Measurements from ENCODE around the gene LXN. TPM values are rescaled to one million over a fixed set of nuclear protein-coding genes. Genes with fewer than 3 reads are reported as not detected.

Gene LXN, protein sequence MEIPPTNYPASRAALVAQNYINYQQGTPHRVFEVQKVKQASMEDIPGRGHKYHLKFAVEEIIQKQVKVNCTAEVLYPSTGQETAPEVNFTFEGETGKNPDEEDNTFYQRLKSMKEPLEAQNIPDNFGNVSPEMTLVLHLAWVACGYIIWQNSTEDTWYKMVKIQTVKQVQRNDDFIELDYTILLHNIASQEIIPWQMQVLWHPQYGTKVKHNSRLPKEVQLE
- 70.6 TPM for total RNA-seq (ENCODE audit: unreplicated experiment)
- long read RNA-seq, transcript LXN-201 (6 exons, 1,116 nt), result major isoform, 49 of 53 reads
- long read RNA-seq, partial matches to known transcripts, result 2 of 53 reads
- long read RNA-seq, other reads (novel, unspliced or antisense), result 2 of 53 reads

GRCh38 chr3:158672215-158673176, at the start of gene LXN:
Gene LXN, minus strand, starts transcription at chr3:158672648. Its CDS starts 170 bp downstream, at chr3:158672478.
- Mint-ChIP-seq H3K36me3 (ENCODE audit: low read depth, unreplicated experiment) (peaks cover 16% of the 10 kb centered on the region), H3K27ac (ENCODE audit: unreplicated experiment) (peak within 1 kb of the TSS; percentile 95), H3K27me3 (ENCODE audit: unreplicated experiment) (peaks cover 3% of the 10 kb centered on the region), H3K4me3 (ENCODE audit: unreplicated experiment) (peak within 1 kb of the TSS; percentile 92), H3K4me1 (ENCODE audit: unreplicated experiment) (peaks cover 19% of the 10 kb centered on the region), H3K9me3 (ENCODE audit: unreplicated experiment) (no peaks in the 10 kb centered on the region)
- TF ChIP-seq, protein P1, sequence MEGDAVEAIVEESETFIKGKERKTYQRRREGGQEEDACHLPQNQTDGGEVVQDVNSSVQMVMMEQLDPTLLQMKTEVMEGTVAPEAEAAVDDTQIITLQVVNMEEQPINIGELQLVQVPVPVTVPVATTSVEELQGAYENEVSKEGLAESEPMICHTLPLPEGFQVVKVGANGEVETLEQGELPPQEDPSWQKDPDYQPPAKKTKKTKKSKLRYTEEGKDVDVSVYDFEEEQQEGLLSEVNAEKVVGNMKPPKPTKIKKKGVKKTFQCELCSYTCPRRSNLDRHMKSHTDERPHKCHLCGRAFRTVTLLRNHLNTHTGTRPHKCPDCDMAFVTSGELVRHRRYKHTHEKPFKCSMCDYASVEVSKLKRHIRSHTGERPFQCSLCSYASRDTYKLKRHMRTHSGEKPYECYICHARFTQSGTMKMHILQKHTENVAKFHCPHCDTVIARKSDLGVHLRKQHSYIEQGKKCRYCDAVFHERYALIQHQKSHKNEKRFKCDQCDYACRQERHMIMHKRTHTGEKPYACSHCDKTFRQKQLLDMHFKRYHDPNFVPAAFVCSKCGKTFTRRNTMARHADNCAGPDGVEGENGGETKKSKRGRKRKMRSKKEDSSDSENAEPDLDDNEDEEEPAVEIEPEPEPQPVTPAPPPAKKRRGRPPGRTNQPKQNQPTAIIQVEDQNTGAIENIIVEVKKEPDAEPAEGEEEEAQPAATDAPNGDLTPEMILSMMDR (IDR thresholded peaks at IDR 0.05; ENCODE audit: unreplicated experiment), result peak; percentile 55
- peak; percentile 89 for DNase-seq (ENCODE audit: low spot score)

DNA sequence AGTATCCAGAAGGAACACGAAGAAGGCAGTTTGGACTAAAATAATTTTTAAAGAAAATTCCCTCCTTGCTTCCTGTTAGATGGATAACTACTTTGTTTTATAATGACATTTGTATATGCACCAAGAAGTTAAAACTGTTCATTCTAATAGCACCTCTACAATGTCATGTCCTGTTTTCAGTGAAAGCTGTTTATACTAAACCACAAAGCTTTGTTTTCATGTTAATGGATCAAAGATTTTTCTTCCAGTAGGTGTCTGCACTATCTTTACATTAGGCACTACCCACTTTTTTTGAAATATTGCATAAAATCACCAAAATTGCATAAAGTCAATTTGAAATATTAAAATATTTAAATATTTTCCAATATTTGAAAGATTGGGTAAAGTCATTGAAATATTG, 49.7 kb upstream of the LXN start:
- H3K4me1 Mint-ChIP-seq (ENCODE audit: unreplicated experiment), result peaks cover 42% of the 10 kb centered on the region

GRCh38 chr3:158718490-158719170, 46.2 kb upstream of the LXN start:
- peaks cover 20% of the 10 kb centered on the region for H3K36me3 Mint-ChIP-seq (ENCODE audit: low read depth, unreplicated experiment)
- TF ChIP-seq, protein P1 (IDR thresholded peaks at IDR 0.05; ENCODE audit: unreplicated experiment), result no peak
- H3K27me3 Mint-ChIP-seq (ENCODE audit: unreplicated experiment), result peaks cover 18% of the 10 kb centered on the region
- no peak overlapping the region for H3K27ac Mint-ChIP-seq (ENCODE audit: unreplicated experiment)
- H3K4me1 Mint-ChIP-seq (ENCODE audit: unreplicated experiment), result peaks cover 63% of the 10 kb centered on the region
- no peak for DNase-seq (ENCODE audit: low spot score)
- no peak overlapping the region for H3K4me3 Mint-ChIP-seq (ENCODE audit: unreplicated experiment)
- H3K9me3 Mint-ChIP-seq (ENCODE audit: unreplicated experiment), result no peaks in the 10 kb centered on the region

More for the DNA sequence above, 49.7 kb upstream of the LXN start:
- Mint-ChIP-seq H3K27me3 (ENCODE audit: unreplicated experiment) (peaks cover 16% of the 10 kb centered on the region), H3K4me3 (ENCODE audit: unreplicated experiment) (no peak overlapping the region), H3K9me3 (ENCODE audit: unreplicated experiment) (no peaks in the 10 kb centered on the region), H3K36me3 (ENCODE audit: low read depth, unreplicated experiment) (peaks cover 26% of the 10 kb centered on the region), H3K27ac (ENCODE audit: unreplicated experiment) (no peak overlapping the region)
- TF ChIP-seq, protein P1 (IDR thresholded peaks at IDR 0.05; ENCODE audit: unreplicated experiment), result no peak
- DNase-seq (ENCODE audit: low spot score), result no peak

GRCh38 chr3:158717576-158717975, 45.1 kb upstream of the LXN start:
- Mint-ChIP-seq H3K4me3 (ENCODE audit: unreplicated experiment) (no peak overlapping the region), H3K4me1 (ENCODE audit: unreplicated experiment) (peaks cover 65% of the 10 kb centered on the region), H3K27ac (ENCODE audit: unreplicated experiment) (no peak overlapping the region), H3K9me3 (ENCODE audit: unreplicated experiment) (no peaks in the 10 kb centered on the region), H3K27me3 (ENCODE audit: unreplicated experiment) (peaks cover 14% of the 10 kb centered on the region), H3K36me3 (ENCODE audit: low read depth, unreplicated experiment) (peaks cover 20% of the 10 kb centered on the region)
- TF ChIP-seq, protein P1 (IDR thresholded peaks at IDR 0.05; ENCODE audit: unreplicated experiment), result no peak
- DNase-seq (ENCODE audit: low spot score), result no peak
